ENCODE results near the gene SUSD1.

GRCh38 chr9:112002847-112003457 is 172.1 kb downstream of the SUSD1 start:
- TF ChIP-seq CTCF (IDR thresholded peaks at IDR 0.05) (no peak), POLR2AphosphoS5 (IDR thresholded peaks at IDR 0.05) (no peak), POLR2A (IDR thresholded peaks at IDR 0.05) (no peak), EP300 (IDR thresholded peaks at IDR 0.05) (no peak)
